B cell (primary cell): ENCODE measurements around the gene ANGPTL5. TPM values are rescaled to one million over a fixed set of nuclear protein-coding genes. Genes with fewer than 3 reads are reported as not detected.
"Not testable (repeated sequence)": the region's sequence is repeated elsewhere in the genome, so short reads cannot be mapped to it uniquely, and the experiment has no call there.

ENCODE experiments used
- ATAC-seq: fragments of 200-7000 bp; cut with Tn5 transposase; one replicate; pipeline ENCODE4 v1.10.0; 2021; ENCODE audit warnings: low read depth, mild to moderate bottlenecking, moderate number of reproducible peaks, moderate library complexity
- CTCF ChIA-PET: fragments of 350-600 bp; sonication (Branson Sonifier 250); formaldehyde crosslinking; loops from one replicate; lab custom pipeline; 2021; ENCODE audit warnings: antibody characterized with exemption, inconsistent platforms; lab: Charles Lee
- POLR2A ChIA-PET: fragments of 350-600 bp; sonication (Branson Sonifier 250); formaldehyde crosslinking; loops from one replicate; lab custom pipeline; 2021; ENCODE audit warnings: antibody characterized with exemption; lab: Charles Lee
- DNase-seq: peaks from one replicate; pipeline ENCODE4 v3.0.0; 2013
- H2AFZ ChIP-seq: 2 replicates; pipeline ENCODE4 v1.6.1; 2012; ENCODE audit warnings: mild to moderate bottlenecking, low read depth, low read length; ENCODE audit not compliant: insufficient read depth, poor library complexity, severe bottlenecking
- H3K27ac ChIP-seq, 2 donors: 1 replicate in 1 of 2; 2 replicates in 1 of 2; pipeline ENCODE4 v1.5.1; 2012 to 2013; ENCODE audit warnings: low read length in 2 of 2, mild to moderate bottlenecking in 2 of 2, moderate library complexity in 1 of 2
- H3K27me3 ChIP-seq, 4 experiments: fragments of 200-600 bp in 1 of 4; sonication (generic) in 1 of 4; replicated peaks in 1 of 4; 1 replicate in 2 of 4; 2 replicates in 2 of 4; pipeline versions ENCODE4 v1.6.1 to v1.7.0; 2013 to 2016; ENCODE audit warnings: low read length in 3 of 4, mild to moderate bottlenecking in 2 of 4, mixed read lengths in 1 of 4, moderate library complexity in 1 of 4; ENCODE audit not compliant: insufficient read depth in 4 of 4, control insufficient read depth in 3 of 4; ENCODE audit errors: control extremely low read depth in 1 of 4
- H3K36me3 ChIP-seq, 2 experiments: replicated peaks in 1 of 2; 1 replicate in 1 of 2; 2 replicates in 1 of 2; pipeline versions ENCODE4 v1.6.1 to v1.7.1; 2013; ENCODE audit warnings: low read length in 1 of 2; ENCODE audit not compliant: insufficient read depth in 2 of 2, control insufficient read depth in 1 of 2; ENCODE audit errors: control extremely low read depth in 1 of 2, extremely low read depth in 1 of 2
- H3K4me1 ChIP-seq, 2 donors: fragments of 200-600 bp in 1 of 2; sonication (generic) in 1 of 2; 1 replicate in 1 of 2; 2 replicates in 1 of 2; pipeline versions ENCODE4 v1.5.1 to v1.6.1; 2013 to 2017; ENCODE audit warnings: low read length in 2 of 2; ENCODE audit not compliant: control insufficient read depth in 2 of 2, insufficient read depth in 2 of 2
- H3K4me2 ChIP-seq: replicated peaks from 2 replicates; pipeline ENCODE3; 2012; ENCODE audit warnings: mild to moderate bottlenecking, low read depth, low read length; ENCODE audit not compliant: poor library complexity, severe bottlenecking
- H3K4me3 ChIP-seq, 5 experiments: fragments of 200-600 bp in 1 of 5; sonication (generic) in 1 of 5; 1 replicate in 3 of 5; 2 replicates in 2 of 5; pipeline versions ENCODE4 v1.5.1 to v1.7.0; 2011 to 2016; ENCODE audit warnings: low read length in 4 of 5, mild to moderate bottlenecking in 4 of 5, low read depth in 2 of 5, control low read depth in 1 of 5, moderate library complexity in 1 of 5; ENCODE audit not compliant: insufficient read depth in 1 of 5; ENCODE audit errors: control extremely low read depth in 1 of 5, extremely low read depth in 1 of 5
- H3K79me2 ChIP-seq: fragments of 200-600 bp; sonication (generic); one replicate; pipeline ENCODE4 v1.6.0; 2016; ENCODE audit warnings: low read length; ENCODE audit not compliant: control insufficient read depth, insufficient read depth
- H3K9ac ChIP-seq: fragments of 200-600 bp; sonication (generic); 2 replicates; pipeline ENCODE4 v1.6.1; 2017; ENCODE audit warnings: mild to moderate bottlenecking, low read length, moderate library complexity
- H3K9me3 ChIP-seq, 3 donors: one replicate each; pipeline versions ENCODE4 v1.6.1 to v1.7.1; 2013; ENCODE audit warnings: low read length in 2 of 3; ENCODE audit not compliant: control insufficient read depth in 2 of 3, insufficient read depth in 1 of 3; ENCODE audit errors: control extremely low read depth in 1 of 3
- H4K20me1 ChIP-seq: 2 replicates; pipeline ENCODE4 v1.6.0; 2012; ENCODE audit warnings: mild to moderate bottlenecking, low read length; ENCODE audit not compliant: insufficient read depth, control insufficient read depth, poor library complexity, severe bottlenecking
- H3K27ac Mint-ChIP-seq: one replicate; pipeline ENCODE4 v1.8.0; 2021; ENCODE audit warnings: mixed read lengths
- H3K27me3 Mint-ChIP-seq: one replicate; pipeline ENCODE4 v1.8.0; 2021; ENCODE audit warnings: mixed read lengths
- H3K4me1 Mint-ChIP-seq: one replicate; pipeline ENCODE4 v1.8.0; 2021; ENCODE audit warnings: mixed read lengths
- H3K4me3 Mint-ChIP-seq: one replicate; pipeline ENCODE4 v1.8.0; 2021; ENCODE audit warnings: mixed read lengths
- H3K9me3 Mint-ChIP-seq: one replicate; pipeline ENCODE4 v1.8.0; 2022; ENCODE audit warnings: mixed read lengths; ENCODE audit not compliant: insufficient read depth
- CTCF ChIP-seq: fragments of 200-600 bp; IDR thresholded peaks from one replicate; pipeline ENCODE4 v1.8.0; 2022; ENCODE audit warnings: antibody characterized with exemption, mild to moderate bottlenecking
- EZH2 ChIP-seq: IDR thresholded peaks from 2 replicates; pipeline ENCODE4 v1.6.1; 2012; ENCODE audit warnings: borderline replicate concordance, low read depth, mild to moderate bottlenecking, moderate library complexity, low read length; ENCODE audit not compliant: insufficient read depth, poor library complexity, severe bottlenecking
- WGBS: methylation state at CpG from one replicate; pipeline ENCODE4 v1.1.5; 2013; ENCODE audit warnings: missing lambda C conversion rate; ENCODE audit not compliant: insufficient coverage; 5-methylcytosine and 5-hydroxymethylcytosine counted together
- intact Hi-C: fragments of 100-400 bp; cut with micrococcal nuclease; formaldehyde crosslinking; loops from one replicate; pipeline ENCODE4 v1.10.0; 2022
- polyA minus RNA-seq: library from RNA; depleted of rRNA, polyadenylated mRNA; stranded (reverse); fragments of >200 nt; gene quantifications from 2 replicates; pipeline ENCODE4 v1.2.3, GENCODE V29; 2012
- polyA plus RNA-seq: library from polyadenylated mRNA; depleted of rRNA; stranded (reverse); fragments of >200 nt; gene quantifications from 2 replicates; pipeline ENCODE4 v1.2.3, GENCODE V29; 2012
- total RNA-seq, 2 donors: library from RNA; stranded (reverse); fragments of 120-200 nt in 1 of 2; gene quantifications; 1 replicate in 1 of 2; 2 replicates in 1 of 2; pipeline versions ENCODE4 v1.2.3 to v1.2.4, GENCODE V29; 2013 to 2022

ANGPTL5 gene
- total RNA-seq (not detected in 2 replicates), polyA plus RNA-seq (not detected in 2 replicates), polyA minus RNA-seq (not detected in 2 replicates)
- total RNA-seq (2013) = not detected

- peak within 1 kb of the TSS; percentile 91 for H3K9ac ChIP-seq
- no peaks in the 10 kb centered on the region for H4K20me1 ChIP-seq
- intact Hi-C loops = loop anchor here (5.0 to 10.0 kb wide), 2 partner anchors 538 to 1234 kb away; partner anchors contain the start of gene TMEM123
- Mint-ChIP-seq H3K27me3 (peaks cover 5% of the 10 kb centered on the region), H3K4me1 (peaks cover 23% of the 10 kb centered on the region), H3K4me3 (peak within 1 kb of the TSS; percentile 96), H3K9me3 (no peaks in the 10 kb centered on the region), H3K27ac (peak within 1 kb of the TSS; percentile 97)
- no peaks in the 10 kb centered on the region for H3K9me3 ChIP-seq
- ATAC-seq (no peak), DNase-seq (no peak)
- H3K4me3 ChIP-seq = peak within 1 kb of the TSS; percentile 53 to 88 (median 81)
- H3K27ac ChIP-seq = peak within 1 kb of the TSS; percentile 92 to 99
- POLR2A ChIA-PET = no interaction called here
- no peaks in the 10 kb centered on the region for H3K79me2 ChIP-seq
- peak within 1 kb of the TSS; percentile 89 for H3K4me2 ChIP-seq
- no peaks in the 10 kb centered on the region for H3K27me3 ChIP-seq
- peaks cover 18 to 21% of the 10 kb centered on the region in 2 donors for H3K4me1 ChIP-seq
- CTCF ChIA-PET = no interaction called here
- H3K36me3 ChIP-seq = no peaks in the 10 kb centered on the region
- TF ChIP-seq EZH2 (no peak), CTCF (no peak)
- WGBS = no CpG with 5 or more reads among the region's 2 CpGs
- peak within 1 kb of the TSS; percentile 88 for H2AFZ ChIP-seq
Observed at GRCh38 chr11:101916422-101916821, at the start of gene ANGPTL5. Gene ANGPTL5 (minus strand): TSS chr11:101916522. CDS start chr11:101907909, 8,613 bp downstream.

GRCh38 chr11:101964200-101964599 is 47.9 kb upstream of the ANGPTL5 start:
- H3K79me2 ChIP-seq, H3K9ac ChIP-seq, DNase-seq, H2AFZ ChIP-seq, intact Hi-C loops, H3K27me3 ChIP-seq, CTCF ChIA-PET, H3K4me1 ChIP-seq, H3K36me3 ChIP-seq, H3K9me3 Mint-ChIP-seq, POLR2A ChIA-PET, H3K4me3 Mint-ChIP-seq, H3K27me3 Mint-ChIP-seq, ATAC-seq, H3K27ac Mint-ChIP-seq, H3K4me3 ChIP-seq, H3K4me1 Mint-ChIP-seq, H4K20me1 ChIP-seq, H3K27ac ChIP-seq, H3K4me2 ChIP-seq, H3K9me3 ChIP-seq: not testable (repeated sequence)
- WGBS = 98% methylated on average over 8 of the region's 10 CpGs
